Smooth muscle cell (in vitro differentiated cells): Measurements from ENCODE around the gene CRYGN. TPM values are rescaled to one million over a fixed set of nuclear protein-coding genes. Genes with fewer than 3 reads are reported as not detected.
A peak's percentile ranks its signal among the peaks of the same experiment; 100 is the strongest.

Experiments
- DNase-seq: peaks from one replicate; lab custom pipeline; 2025; ENCODE audit not compliant: unreplicated experiment; lab: John Stamatoyannopoulos, UW
- H2AFZ ChIP-seq: fragments of 200-600 bp; sonication (generic); 2 replicates; pipeline ENCODE4 v1.6.0; 2016; ENCODE audit warnings: antibody characterized with exemption, low read depth, mild to moderate bottlenecking
- H3F3A ChIP-seq: fragments of 200-600 bp; sonication (generic); 2 replicates; pipeline ENCODE4 v1.6.0; 2017; ENCODE audit warnings: antibody characterized with exemption, low read depth
- H3K27ac ChIP-seq: fragments of 200-600 bp; sonication (generic); 2 replicates; pipeline ENCODE4 v1.5.1; 2016; ENCODE audit warnings: low read depth, mild to moderate bottlenecking
- H3K27me3 ChIP-seq: fragments of 200-600 bp; sonication (generic); 2 replicates; pipeline ENCODE4 v1.6.1; 2016; ENCODE audit warnings: low read depth, mild to moderate bottlenecking
- H3K36me3 ChIP-seq: fragments of 200-600 bp; sonication (generic); 2 replicates; pipeline ENCODE4 v1.5.1; 2016; ENCODE audit warnings: low read depth
- H3K4me1 ChIP-seq: fragments of 200-600 bp; sonication (generic); 2 replicates; pipeline ENCODE4 v1.5.1; 2016; ENCODE audit warnings: low read depth
- H3K4me2 ChIP-seq: fragments of 200-600 bp; sonication (generic); 2 replicates; pipeline ENCODE4 v1.6.0; 2016; ENCODE audit warnings: mild to moderate bottlenecking
- H3K4me3 ChIP-seq: fragments of 200-600 bp; sonication (generic); 2 replicates; pipeline ENCODE4 v1.5.1; 2016; ENCODE audit warnings: mild to moderate bottlenecking
- H3K79me2 ChIP-seq: fragments of 200-600 bp; sonication (generic); 2 replicates; pipeline ENCODE4 v1.6.0; 2016; ENCODE audit warnings: low read depth, mild to moderate bottlenecking
- H3K9ac ChIP-seq: fragments of 200-600 bp; sonication (generic); 2 replicates; pipeline ENCODE4 v1.6.0; 2016; ENCODE audit warnings: low read depth
- H3K9me3 ChIP-seq: fragments of 200-600 bp; sonication (generic); replicated peaks from 2 replicates; pipeline ENCODE4 v1.5.1; 2016; ENCODE audit warnings: low read depth
- H4K20me1 ChIP-seq: fragments of 200-600 bp; sonication (generic); 2 replicates; pipeline ENCODE4 v1.6.0; 2016; ENCODE audit warnings: low read depth
- WGBS: methylation state at CpG from one replicate; pipeline ENCODE4 v1.1.7; 2016; ENCODE audit warnings: low lambda C conversion rate; 5-methylcytosine and 5-hydroxymethylcytosine counted together
- polyA plus RNA-seq: library from polyadenylated mRNA; unstranded; fragments of >200 nt; fragmentation: Nextera tagmentation; extraction: Ambion mirVana; gene quantifications from 2 replicates; pipeline ENCODE4 v1.2.1, GENCODE V29; 2016
- total RNA-seq: library from RNA; depleted of rRNA; stranded (reverse); fragments of >200 nt; gene quantifications from 2 replicates; pipeline ENCODE4 v1.2.3, GENCODE V29; 2014
- TF ChIP-seq, protein P1 (sequence below): fragments of 200-600 bp; sonication (generic); IDR thresholded peaks from 2 replicates; pipeline ENCODE4 v1.5.1; 2017; ENCODE audit warnings: borderline replicate concordance, mild to moderate bottlenecking, antibody characterized with exemption; ENCODE audit not compliant: insufficient read depth, poor library complexity, severe bottlenecking

The CRYGN gene
- total and polyA plus RNA-seq, 2 experiments from 2014 or later, result 0.13 TPM; not detected in 1

DNA sequence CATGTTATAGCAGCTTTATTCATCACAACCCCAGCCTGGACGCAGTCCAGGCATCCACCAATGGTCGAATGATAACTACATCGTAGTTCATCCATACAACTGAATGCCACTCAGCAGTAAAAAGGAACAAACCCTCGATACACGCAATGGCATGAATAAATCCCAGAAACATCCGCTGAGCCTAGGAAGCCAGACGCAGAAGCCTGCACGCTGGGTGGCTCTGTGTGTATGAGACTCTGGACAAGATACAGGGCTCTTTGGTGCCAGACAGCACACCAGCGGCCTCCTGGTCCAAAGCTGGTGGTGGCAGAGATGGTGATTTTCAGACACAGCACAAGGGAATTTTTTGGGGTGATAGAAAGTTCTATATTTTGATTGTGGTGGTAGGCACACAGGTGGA is 10.0 kb upstream of the CRYGN start:
- 95% methylated on average over 9 of the region's 9 CpGs for WGBS
- H3K27me3 ChIP-seq, result no peaks in the 10 kb centered on the region
- H3K4me3 ChIP-seq, result no peak overlapping the region
- no peak overlapping the region for H3K27ac ChIP-seq
- H2AFZ ChIP-seq, result no peak overlapping the region
- no peaks in the 10 kb centered on the region for H3F3A ChIP-seq
- TF ChIP-seq, protein P1, sequence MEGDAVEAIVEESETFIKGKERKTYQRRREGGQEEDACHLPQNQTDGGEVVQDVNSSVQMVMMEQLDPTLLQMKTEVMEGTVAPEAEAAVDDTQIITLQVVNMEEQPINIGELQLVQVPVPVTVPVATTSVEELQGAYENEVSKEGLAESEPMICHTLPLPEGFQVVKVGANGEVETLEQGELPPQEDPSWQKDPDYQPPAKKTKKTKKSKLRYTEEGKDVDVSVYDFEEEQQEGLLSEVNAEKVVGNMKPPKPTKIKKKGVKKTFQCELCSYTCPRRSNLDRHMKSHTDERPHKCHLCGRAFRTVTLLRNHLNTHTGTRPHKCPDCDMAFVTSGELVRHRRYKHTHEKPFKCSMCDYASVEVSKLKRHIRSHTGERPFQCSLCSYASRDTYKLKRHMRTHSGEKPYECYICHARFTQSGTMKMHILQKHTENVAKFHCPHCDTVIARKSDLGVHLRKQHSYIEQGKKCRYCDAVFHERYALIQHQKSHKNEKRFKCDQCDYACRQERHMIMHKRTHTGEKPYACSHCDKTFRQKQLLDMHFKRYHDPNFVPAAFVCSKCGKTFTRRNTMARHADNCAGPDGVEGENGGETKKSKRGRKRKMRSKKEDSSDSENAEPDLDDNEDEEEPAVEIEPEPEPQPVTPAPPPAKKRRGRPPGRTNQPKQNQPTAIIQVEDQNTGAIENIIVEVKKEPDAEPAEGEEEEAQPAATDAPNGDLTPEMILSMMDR, result no peak
- no peaks in the 10 kb centered on the region for H4K20me1 ChIP-seq
- H3K9me3 ChIP-seq, result no peaks in the 10 kb centered on the region
- H3K4me1 ChIP-seq, result no peaks in the 10 kb centered on the region
- H3K9ac ChIP-seq, result no peak overlapping the region
- no peaks in the 10 kb centered on the region for H3K36me3 ChIP-seq
- DNase-seq, result no peak
- H3K4me2 ChIP-seq, result no peak overlapping the region
- H3K79me2 ChIP-seq, result no peaks in the 10 kb centered on the region

DNA sequence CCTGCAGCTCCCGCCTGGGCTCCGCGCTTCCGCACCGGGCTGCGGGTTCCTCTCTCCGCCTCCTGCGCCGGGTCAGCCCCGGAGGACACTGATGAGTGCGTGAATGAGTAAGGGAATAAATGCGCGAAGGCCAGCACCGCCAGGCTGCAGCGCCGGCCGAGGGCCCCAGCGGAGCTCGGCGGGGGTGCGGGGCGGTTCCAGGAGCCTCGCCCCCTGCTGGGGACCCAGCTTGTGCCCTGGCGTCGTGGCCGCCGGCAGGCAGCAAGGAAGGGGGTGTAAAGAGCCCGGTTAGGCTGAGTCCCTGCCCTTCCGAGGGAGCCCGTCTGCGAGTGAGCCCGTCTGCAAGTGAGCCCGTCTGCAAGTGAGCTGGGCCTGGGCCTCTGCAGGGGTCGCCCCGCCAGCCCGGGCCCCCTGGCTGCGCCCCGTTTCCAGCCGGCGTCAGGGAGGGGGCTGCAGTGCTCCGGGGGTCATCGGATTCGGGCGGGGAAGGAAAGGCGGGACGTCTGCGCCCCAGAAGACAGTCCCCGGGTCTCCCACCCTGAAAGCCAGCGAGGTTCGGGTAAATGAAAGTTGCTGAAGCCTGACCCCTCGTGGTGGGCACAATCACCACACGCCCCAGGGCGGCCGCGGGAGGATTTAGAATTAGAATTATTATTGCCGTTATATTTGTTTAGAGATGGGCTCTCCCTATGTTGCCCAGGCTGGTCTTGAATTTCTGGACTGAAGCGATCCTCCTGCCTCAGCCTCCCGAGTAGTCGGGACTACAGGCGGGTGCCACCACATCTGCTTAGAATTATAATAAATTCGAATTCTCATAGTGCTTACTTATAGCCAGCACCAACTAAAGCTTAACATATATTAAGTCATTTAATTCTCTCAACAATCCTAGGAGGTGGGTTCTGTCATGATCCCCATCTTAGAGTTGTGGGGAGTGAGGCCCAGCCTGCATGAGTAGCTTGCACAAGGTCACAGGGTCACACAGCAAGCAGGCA is 8.6 kb upstream of the CRYGN start:
- 8% methylated on average over 50 of the region's 61 CpGs for WGBS
- H4K20me1 ChIP-seq, result no peaks in the 10 kb centered on the region
- no peaks in the 10 kb centered on the region for H3K36me3 ChIP-seq
- H2AFZ ChIP-seq, result peak overlapping the region; percentile 80
- no peaks in the 10 kb centered on the region for H3K4me1 ChIP-seq
- no peaks in the 10 kb centered on the region for H3F3A ChIP-seq
- H3K27me3 ChIP-seq, result no peaks in the 10 kb centered on the region
- TF ChIP-seq, protein P1, result peak; percentile 75
- H3K9ac ChIP-seq, result no peak overlapping the region
- H3K9me3 ChIP-seq, result no peaks in the 10 kb centered on the region
- peak overlapping the region; percentile 81 for H3K4me2 ChIP-seq
- H3K4me3 ChIP-seq, result peak overlapping the region; percentile 62
- H3K79me2 ChIP-seq, result no peaks in the 10 kb centered on the region
- DNase-seq, result peak; percentile 66
- no peak overlapping the region for H3K27ac ChIP-seq

DNA sequence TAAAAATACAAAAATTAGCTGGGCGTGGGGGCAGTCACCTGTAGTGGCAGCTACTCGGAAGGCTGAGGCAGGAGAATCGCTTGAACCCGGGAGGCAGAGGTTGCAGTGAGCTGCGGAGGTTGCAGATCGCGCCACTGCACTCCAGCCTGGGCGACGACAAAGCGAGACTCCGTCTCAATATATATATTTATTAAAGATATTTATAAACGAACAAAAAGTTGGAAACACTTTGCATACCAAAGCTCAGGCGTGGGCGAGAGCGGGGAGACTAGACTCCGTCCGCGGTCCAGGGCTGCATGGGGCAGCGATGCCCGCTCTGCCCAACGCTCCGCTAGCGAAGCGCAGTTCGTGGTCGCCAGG is 7.9 kb upstream of the CRYGN start:
- Histone ChIP-seq H4K20me1 (no peaks in the 10 kb centered on the region), H3K79me2 (no peaks in the 10 kb centered on the region), H3K4me1 (no peaks in the 10 kb centered on the region), H3K4me3 (peak overlapping the region; percentile 62), H3K27me3 (no peaks in the 10 kb centered on the region), H3K9me3 (no peaks in the 10 kb centered on the region), H3K27ac (no peak overlapping the region), H3K4me2 (peak overlapping the region; percentile 81), H3F3A (no peaks in the 10 kb centered on the region), H3K36me3 (no peaks in the 10 kb centered on the region), H3K9ac (no peak overlapping the region), H2AFZ (peak overlapping the region; percentile 80)
- TF ChIP-seq, protein P1, result no peak
- WGBS, result 70% methylated on average over 26 of the region's 26 CpGs
- DNase-seq, result no peak
